GM21367 (cell line): ENCODE results near the gene LRRC53.

Source experiments
- ATAC-seq: cut with Tn5 transposase; IDR thresholded peaks from one replicate; pipeline ENCODE4 v1.9.1; 2021; ENCODE audit not compliant: unreplicated experiment

The LRRC53 gene

DNA sequence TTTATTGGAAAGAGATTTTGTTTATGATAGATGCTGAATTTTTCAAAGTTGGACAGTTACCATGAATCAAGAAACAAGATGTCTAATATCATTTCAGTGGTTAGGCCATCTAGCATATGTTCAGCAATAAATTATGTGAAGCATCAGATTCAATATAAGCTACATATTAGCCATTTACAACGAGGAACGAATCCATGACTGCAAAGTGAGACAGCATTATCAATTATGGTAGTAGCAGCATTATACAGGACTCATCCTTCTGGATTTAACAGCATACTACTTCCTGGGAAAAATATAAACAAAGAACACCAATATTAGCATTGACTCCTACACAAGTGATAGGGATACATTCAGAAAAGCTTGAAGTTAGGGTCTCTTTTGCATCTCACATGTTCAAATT lies 59.1 kb downstream of the LRRC53 start:
- ATAC-seq: no peak

DNA sequence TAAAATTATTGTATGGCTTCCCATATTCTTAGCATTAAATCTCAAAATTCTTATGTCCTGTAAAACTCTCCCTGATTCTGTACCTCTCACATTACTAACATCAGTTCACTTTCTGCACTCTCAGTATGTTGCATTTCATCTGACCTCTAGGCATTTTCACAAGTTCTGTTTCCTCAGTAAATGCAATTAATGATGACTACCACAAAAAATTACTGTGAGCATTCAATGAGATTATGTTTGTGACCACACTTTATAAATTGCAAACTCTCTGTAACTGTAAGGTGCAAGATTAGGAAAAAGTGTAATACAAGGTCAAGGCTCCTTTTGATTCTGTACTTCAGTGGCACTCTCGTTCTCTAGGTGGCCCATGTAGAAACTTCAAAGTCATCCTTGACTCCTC lies 60.4 kb downstream of the LRRC53 start:
- ATAC-seq: no peak

- ATAC-seq: no peak
Observed at GRCh38 chr1:74437035-74437434, 75.4 kb downstream of the LRRC53 start.

- no peak for ATAC-seq
Observed at GRCh38 chr1:74436078-74436477, 76.3 kb downstream of the LRRC53 start.

- no peak for ATAC-seq
Observed at GRCh38 chr1:74434321-74434720, 78.1 kb downstream of the LRRC53 start.

DNA sequence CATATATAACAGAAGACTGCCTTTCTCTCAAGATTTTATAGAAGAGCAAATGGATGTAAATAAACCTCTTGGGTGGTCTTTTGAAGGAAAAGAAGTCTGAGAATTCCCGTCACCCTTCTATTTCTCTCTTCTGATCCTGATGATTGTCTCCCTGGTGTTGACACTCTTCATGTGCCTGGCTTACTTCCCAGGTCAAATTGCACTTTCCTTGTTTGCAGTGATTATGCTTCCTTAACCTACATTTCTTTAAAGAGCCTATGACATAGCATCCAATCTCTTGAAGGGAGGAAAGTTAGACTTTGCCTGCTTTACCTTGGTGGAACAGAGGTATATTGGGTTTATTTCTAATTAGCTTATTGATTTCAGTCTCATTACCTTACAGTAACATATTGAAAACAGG lies 80.1 kb downstream of the LRRC53 start:
- no peak for ATAC-seq

GRCh38 chr1:74431531-74431930 lies 80.9 kb downstream of the LRRC53 start:
- ATAC-seq: no peak

GRCh38 chr1:74430342-74430934 lies 82.0 kb downstream of the LRRC53 start:
- no peak for ATAC-seq

DNA sequence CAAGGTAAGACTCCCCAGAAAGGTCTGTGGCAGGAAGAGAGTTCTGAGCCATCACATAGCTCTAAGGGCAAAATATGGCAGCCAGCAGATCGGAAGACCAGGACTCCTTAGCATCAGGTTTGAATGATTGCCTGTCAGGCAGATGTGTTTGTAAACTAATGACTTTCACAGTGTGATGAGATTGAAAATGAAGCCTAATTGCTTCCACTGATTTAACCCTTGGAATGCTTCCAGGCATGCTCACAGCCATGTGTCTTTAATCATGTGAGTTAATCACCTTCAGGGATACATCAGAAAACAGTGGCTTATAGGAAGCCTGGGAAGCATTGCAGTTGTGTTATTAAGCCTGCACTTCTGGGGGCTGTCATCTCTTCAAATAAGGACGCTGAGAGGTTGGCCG lies 82.8 kb downstream of the LRRC53 start:
- ATAC-seq: no peak

DNA sequence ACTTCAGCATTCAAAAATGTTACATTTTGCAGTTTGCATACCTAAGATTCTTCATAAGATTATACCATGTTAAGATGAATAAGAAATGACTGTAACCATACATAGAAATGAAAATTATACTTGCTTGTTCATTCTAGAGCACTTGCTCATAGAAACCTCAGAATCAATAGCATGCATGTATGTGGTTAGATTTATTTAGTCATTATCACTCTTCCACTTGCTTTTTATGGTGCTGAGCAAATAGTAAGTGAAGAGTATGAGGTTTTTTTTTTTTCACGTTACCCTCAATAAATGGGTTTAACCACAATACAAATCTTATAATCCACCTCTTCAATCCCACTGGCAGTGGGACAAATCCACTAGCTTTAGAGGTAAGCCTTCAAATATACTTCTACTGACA lies 84.7 kb downstream of the LRRC53 start:
- no peak for ATAC-seq

- ATAC-seq: no peak
Observed at GRCh38 chr1:74426208-74426937, 86.0 kb downstream of the LRRC53 start.

DNA sequence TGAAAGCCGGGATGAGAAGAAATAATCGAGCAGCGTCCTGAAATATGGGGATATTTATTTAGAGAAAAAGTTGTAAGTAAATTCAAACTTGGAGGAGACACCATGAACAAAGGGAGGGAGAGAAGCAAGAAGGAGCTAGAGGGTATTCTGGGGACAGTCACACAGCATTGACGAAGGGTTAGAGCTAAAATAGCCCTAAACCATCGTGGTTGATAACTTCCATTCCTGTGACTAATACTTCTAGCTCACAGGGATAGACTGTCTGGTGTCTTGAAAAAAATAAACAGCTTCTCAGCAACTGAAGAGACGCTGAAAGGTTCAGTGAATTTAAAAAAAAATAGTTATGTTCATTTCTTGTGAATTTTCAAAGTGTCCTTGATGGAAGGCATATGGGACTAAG lies 86.7 kb downstream of the LRRC53 start:
- ATAC-seq: no peak

- no peak for ATAC-seq
Observed at GRCh38 chr1:74423471-74423870, 88.9 kb downstream of the LRRC53 start.

DNA sequence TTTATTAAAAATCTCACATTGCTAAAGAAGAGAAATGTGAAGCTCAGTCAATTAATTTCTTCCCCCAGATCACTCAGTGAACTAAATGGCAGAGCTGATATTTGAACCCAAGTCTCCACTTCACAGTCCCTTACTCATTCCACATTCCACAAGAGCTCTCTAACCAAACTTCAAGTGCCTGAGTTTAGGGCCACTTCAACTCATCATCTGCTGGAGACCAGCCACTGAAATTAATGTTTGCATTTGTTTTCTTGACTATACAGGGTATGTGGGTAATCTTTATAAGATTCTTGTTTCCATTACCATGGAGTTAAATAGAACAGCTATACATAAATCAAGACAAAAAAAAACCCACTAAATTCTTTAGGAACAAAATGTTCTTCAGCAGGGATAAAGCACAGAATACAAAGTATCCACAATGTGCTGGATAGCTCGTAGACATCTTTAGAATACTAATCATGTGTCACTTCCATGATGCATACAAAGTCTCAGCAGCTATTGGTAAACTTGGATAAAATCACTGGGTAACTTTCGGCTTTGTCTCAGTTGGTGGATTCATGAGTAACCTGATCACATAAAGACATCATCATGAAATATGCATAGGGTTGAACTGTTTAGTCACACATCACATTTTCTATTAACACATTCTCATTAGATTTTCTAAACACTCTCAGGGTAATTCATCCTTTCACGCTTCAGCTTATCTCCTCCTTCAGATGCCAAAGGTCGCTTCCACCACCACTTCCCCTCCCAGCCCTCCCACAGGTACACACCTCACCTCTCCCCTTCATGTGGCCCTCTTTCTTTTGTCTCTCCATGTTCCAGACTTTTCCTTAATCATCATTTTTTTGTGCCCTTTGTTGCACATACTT lies 89.8 kb downstream of the LRRC53 start:
- ATAC-seq: no peak

DNA sequence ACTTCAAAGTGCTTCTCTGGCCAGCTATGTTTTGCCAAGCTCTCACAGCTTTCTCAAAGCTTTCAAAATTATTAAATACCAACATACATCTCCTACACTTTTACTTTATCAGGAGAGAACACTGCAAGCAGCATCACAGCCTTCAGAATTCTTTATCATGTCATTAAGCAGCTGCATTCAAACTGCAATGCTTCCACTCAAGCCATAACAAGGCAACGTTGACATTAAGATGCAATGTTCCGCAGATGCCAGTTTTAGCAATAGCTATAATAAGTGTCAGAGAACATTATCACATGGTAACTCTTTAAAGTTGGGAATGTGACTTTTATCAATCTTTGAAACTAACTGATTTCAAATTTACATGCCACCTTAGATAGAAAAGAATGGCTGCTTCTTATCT lies 91.9 kb downstream of the LRRC53 start:
- no peak for ATAC-seq
